ENCODE data around the gene WDR18. TPM values are rescaled to one million over a fixed set of nuclear protein-coding genes. Genes with fewer than 3 reads are reported as not detected.

The WDR18 gene
- total and polyA plus RNA-seq, 2 of the 8 experiments (the other 6 are each of a cell fraction or from before 2014, with no cell fraction given): 87.7 to 177 TPM

GRCh38 chr19:944171-944567 lies 40.0 kb upstream of the WDR18 start (continued):
- TF ChIP-seq CTCF (IDR thresholded peaks at IDR 0.05; ENCODE audit: control extremely low read depth in 1 of 3, insufficient read depth in 1 of 3, low read depth in 1 of 3, low read length in 3 of 3) (no peak), ZNF274 (IDR thresholded peaks at IDR 0.05; ENCODE audit: borderline replicate concordance, extremely low read depth, low read length) (no peak), JUN (IDR thresholded peaks at IDR 0.05; ENCODE audit: low read depth, low read length) (no peak), EZH2 (IDR thresholded peaks at IDR 0.05; ENCODE audit: low read depth, low read length, severe bottlenecking) (no peak), POLR2AphosphoS5 (IDR thresholded peaks at IDR 0.05; ENCODE audit: low read depth, low read length) (no peak), EGR1 (IDR thresholded peaks at IDR 0.05; ENCODE audit: borderline replicate concordance, low read depth, low read length) (no peak)

Measured in H1 (cell line).